Left ventricle myocardium inferior (tissue), 1 donor: Measurements from ENCODE around the gene CCDC127. TPM values are rescaled to one million over a fixed set of nuclear protein-coding genes. Genes with fewer than 3 reads are reported as not detected.
"Not testable (repeated sequence)": the region's sequence is repeated elsewhere in the genome, so short reads cannot be mapped to it uniquely, and the experiment has no call there.

Source experiments
- DNase-seq: peaks from one replicate; pipeline ENCODE4 v3.0.0-alpha.2; 2020
- H3K27ac ChIP-seq: fragments of 200-600 bp; replicated peaks from 2 replicates; pipeline ENCODE4 v1.8.0; 2021
- H3K27me3 ChIP-seq: fragments of 200-600 bp; 2 replicates; pipeline ENCODE4 v1.8.0; 2021; ENCODE audit warnings: low read depth
- H3K36me3 ChIP-seq: fragments of 200-600 bp; 2 replicates; pipeline ENCODE4 v1.8.0; 2021
- H3K4me1 ChIP-seq: fragments of 200-600 bp; 2 replicates; pipeline ENCODE4 v1.8.0; 2021
- H3K4me3 ChIP-seq: fragments of 200-600 bp; 2 replicates; pipeline ENCODE4 v1.8.0; 2021; ENCODE audit warnings: mild to moderate bottlenecking, moderate library complexity
- H3K9me3 ChIP-seq: fragments of 200-600 bp; replicated peaks from 2 replicates; pipeline ENCODE4 v1.8.0; 2021
- intact Hi-C: fragments of 100-400 bp; cut with micrococcal nuclease; formaldehyde crosslinking; loops from one replicate; pipeline ENCODE4 v1.11.0; 2022
- total RNA-seq: library from RNA; stranded (reverse); fragmentation: NEBNext Ultra II Directional; extraction: Animal tissue kit (Norgen Biotek cat#: 25700); gene quantifications from one replicate; pipeline ENCODE4 v1.2.1, GENCODE V29; 2021
- TF ChIP-seq, protein P1 (sequence below): fragments of 200-600 bp; IDR thresholded peaks from 2 replicates; pipeline ENCODE4 v1.8.0; 2021; ENCODE audit warnings: antibody characterized with exemption, mild to moderate bottlenecking, borderline replicate concordance
- donor health status: DM: no; HTN: yes; CAD: no; lungs with severe emphysema.

The CCDC127 gene
- total RNA-seq, 1 donor from 2014 or later = 7.9 TPM

DNA sequence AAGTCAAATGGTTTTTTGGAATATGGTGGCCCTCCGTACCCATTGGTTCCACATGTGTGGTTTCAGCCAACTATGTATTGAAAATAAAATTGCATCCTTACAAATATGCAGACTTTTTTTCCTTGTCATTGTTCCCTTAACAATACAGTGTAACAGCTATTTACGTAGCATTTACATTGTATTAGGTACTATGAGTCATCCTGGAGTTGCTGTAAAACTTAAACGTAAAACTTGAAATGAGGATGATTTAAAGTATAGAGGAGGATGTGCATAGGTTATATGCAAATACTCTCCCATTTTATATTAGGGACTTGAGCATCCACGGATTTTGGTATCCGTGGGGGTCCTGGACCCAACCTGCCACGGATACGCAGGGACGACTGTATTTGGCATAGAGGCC is 16.5 kb upstream of the CCDC127 start:
- intact Hi-C loops = no loop called here
- TF ChIP-seq, protein P1, sequence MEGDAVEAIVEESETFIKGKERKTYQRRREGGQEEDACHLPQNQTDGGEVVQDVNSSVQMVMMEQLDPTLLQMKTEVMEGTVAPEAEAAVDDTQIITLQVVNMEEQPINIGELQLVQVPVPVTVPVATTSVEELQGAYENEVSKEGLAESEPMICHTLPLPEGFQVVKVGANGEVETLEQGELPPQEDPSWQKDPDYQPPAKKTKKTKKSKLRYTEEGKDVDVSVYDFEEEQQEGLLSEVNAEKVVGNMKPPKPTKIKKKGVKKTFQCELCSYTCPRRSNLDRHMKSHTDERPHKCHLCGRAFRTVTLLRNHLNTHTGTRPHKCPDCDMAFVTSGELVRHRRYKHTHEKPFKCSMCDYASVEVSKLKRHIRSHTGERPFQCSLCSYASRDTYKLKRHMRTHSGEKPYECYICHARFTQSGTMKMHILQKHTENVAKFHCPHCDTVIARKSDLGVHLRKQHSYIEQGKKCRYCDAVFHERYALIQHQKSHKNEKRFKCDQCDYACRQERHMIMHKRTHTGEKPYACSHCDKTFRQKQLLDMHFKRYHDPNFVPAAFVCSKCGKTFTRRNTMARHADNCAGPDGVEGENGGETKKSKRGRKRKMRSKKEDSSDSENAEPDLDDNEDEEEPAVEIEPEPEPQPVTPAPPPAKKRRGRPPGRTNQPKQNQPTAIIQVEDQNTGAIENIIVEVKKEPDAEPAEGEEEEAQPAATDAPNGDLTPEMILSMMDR = no peak
- H3K4me3 ChIP-seq = no peak overlapping the region

DNA sequence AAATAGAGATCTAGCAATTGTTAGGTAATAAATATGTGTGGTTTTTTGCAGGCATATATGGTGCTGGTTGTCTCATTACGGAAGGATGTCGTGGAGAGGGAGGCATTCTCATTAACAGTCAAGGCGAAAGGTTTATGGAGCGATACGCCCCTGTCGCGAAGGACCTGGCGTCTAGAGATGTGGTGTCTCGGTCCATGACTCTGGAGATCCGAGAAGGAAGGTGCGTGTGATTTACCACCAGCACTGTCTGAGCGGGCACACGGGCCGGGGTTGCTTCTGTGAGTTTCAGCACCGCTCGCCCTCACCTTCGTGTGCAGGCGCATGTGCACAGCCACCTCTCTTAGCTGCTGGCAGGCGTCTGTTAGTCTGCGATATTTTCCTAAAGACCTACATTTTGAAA is 15.5 kb upstream of the CCDC127 start:
- H3K9me3 ChIP-seq, intact Hi-C loops, DNase-seq, H3K27me3 ChIP-seq, H3K27ac ChIP-seq, H3K4me1 ChIP-seq, H3K4me3 ChIP-seq: not testable (repeated sequence)
- H3K36me3 ChIP-seq = peaks cover 99% of the 10 kb centered on the region

More for the DNA sequence above, 16.5 kb upstream of the CCDC127 start:
- Histone ChIP-seq H3K4me1 (no peaks in the 10 kb centered on the region), H3K36me3 (peaks cover 99% of the 10 kb centered on the region), H3K9me3 (no peaks in the 10 kb centered on the region), H3K27ac (no peak overlapping the region), H3K27me3 (no peaks in the 10 kb centered on the region)
- no peak for DNase-seq

DNA sequence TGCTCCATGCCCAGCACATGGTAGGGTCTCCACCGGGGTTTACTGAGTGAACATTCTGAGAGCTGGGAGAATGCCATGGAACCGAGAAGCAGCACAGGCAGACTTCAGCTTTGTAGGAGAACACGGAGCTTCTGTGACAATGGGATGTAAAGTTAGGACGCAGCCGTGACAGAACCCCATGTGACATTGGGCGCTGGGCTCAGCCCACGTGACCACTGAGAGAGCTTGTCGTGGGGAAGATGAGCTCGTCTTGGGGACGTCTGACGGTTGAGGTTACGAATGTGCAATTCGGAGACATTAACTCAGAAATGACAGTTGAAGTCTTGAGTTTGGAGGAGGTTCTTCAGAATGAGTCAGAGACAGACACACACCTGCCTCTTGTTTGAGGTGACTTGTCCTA is 13.7 kb upstream of the CCDC127 start:
- no peaks in the 10 kb centered on the region for H3K27me3 ChIP-seq
- peaks cover 100% of the 10 kb centered on the region for H3K36me3 ChIP-seq
- DNase-seq = no peak
- no peaks in the 10 kb centered on the region for H3K4me1 ChIP-seq
- TF ChIP-seq, protein P1 = no peak
- H3K4me3 ChIP-seq = no peak overlapping the region
- intact Hi-C loops = no loop called here
- H3K9me3 ChIP-seq = no peaks in the 10 kb centered on the region
- H3K27ac ChIP-seq = no peak overlapping the region

DNA sequence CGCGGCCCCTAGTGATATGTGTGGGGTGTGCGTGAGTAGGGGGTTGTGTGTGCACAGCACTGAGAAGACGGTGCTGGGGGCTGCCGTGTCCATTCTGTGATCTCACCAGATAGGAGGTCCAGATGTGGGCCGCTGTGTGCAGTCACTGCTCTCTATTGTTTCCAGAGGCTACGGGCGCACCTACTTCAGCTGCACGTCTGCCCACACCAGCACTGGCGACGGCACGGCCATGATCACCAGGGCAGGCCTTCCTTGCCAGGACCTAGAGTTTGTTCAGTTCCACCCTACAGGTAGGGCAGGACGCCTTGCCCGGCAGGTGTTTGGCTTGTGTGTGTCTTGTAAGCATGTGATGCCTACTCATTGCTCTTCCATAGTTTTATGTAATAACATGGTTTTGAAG is 12.8 kb upstream of the CCDC127 start:
- Histone ChIP-seq H3K9me3 (no peaks in the 10 kb centered on the region), H3K27ac (no peak overlapping the region), H3K4me1 (no peaks in the 10 kb centered on the region), H3K36me3 (peaks cover 100% of the 10 kb centered on the region), H3K4me3 (no peak overlapping the region), H3K27me3 (no peaks in the 10 kb centered on the region)
- intact Hi-C loops = no loop called here
- TF ChIP-seq, protein P1 = no peak
- no peak for DNase-seq

DNA sequence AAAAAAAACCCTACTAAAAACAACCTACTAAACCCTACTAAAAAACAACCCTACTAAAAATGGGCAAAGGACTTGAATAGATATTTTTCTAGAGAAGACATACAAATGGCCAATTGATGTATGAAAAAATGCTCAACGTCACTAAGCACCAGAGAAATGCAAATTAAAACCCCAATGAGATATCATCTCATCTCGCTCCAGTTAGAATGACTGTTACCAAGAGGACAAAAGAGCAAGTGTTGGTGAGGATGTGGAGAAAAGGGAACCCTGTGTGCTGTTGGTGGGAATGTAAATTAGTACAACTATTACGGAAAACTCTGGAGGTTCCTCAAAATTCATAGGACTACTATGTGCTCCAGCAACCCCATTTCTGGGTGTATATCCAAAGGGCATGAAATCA is 10.9 kb upstream of the CCDC127 start:
- H3K27me3 ChIP-seq = no peaks in the 10 kb centered on the region
- H3K9me3 ChIP-seq = no peaks in the 10 kb centered on the region
- TF ChIP-seq, protein P1 = no peak
- peaks cover 3% of the 10 kb centered on the region for H3K4me1 ChIP-seq
- no peak overlapping the region for H3K27ac ChIP-seq
- no peak overlapping the region for H3K4me3 ChIP-seq
- peaks cover 100% of the 10 kb centered on the region for H3K36me3 ChIP-seq
- intact Hi-C loops = no loop called here
- no peak for DNase-seq

DNA sequence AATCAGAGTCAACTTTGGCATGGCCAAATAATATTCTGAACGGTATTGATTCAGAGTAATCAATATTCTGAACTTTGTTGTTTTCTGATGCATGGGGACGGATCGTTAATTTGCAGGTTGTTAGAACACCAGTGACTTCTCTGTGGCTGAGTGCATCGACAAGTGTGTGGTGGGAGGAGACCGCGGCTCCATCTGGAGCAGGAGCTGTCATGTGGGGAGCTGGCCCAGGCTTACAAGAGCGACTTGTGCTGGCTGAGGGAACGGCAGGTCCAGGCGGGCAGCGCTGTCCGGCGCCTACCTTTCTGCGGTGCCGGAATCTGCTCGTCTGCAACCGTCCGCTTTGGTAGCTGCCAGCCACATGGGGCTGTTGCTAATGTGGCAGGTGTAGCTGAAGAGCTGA is 9.4 kb upstream of the CCDC127 start:
- intact Hi-C loops, H3K27ac ChIP-seq, H3K9me3 ChIP-seq, DNase-seq, H3K4me3 ChIP-seq, H3K27me3 ChIP-seq: not testable (repeated sequence)
- Histone ChIP-seq H3K36me3 (peaks cover 88% of the 10 kb centered on the region), H3K4me1 (peaks cover 18% of the 10 kb centered on the region)

DNA sequence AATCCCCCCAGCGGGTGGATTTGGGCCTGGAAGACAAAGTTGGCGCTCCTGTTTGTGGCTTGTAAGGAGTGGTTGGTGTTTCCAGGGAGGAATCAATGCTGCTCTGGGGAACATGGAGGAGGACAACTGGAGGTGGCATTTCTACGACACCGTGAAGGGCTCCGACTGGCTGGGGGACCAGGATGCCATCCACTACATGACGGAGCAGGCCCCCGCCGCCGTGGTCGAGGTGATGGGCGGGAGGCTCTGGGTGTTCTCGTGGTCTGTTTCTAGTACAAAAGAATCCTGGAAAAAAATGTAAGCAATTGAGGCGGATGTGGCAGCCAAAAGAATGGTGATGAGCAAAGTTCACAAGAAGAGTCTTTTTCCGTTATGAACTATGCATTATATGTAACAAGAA is 7.4 kb upstream of the CCDC127 start:
- H3K27ac ChIP-seq = no peak overlapping the region
- H3K9me3 ChIP-seq = no peaks in the 10 kb centered on the region
- H3K27me3 ChIP-seq = no peaks in the 10 kb centered on the region
- intact Hi-C loops = no loop called here
- peaks cover 67% of the 10 kb centered on the region for H3K36me3 ChIP-seq
- TF ChIP-seq, protein P1 = no peak
- peaks cover 38% of the 10 kb centered on the region for H3K4me1 ChIP-seq
- DNase-seq = no peak
- no peak overlapping the region for H3K4me3 ChIP-seq
